HEK293T (cell line): ENCODE data around the gene RNF19B.

Experiments
- BHLHE40 ChIP-seq: fragments of 450-650 bp; IDR thresholded peaks from 2 replicates; pipeline ENCODE4 v1.6.1; 2016; ENCODE audit warnings: mild to moderate bottlenecking, moderate library complexity, borderline replicate concordance
- CTBP1 ChIP-seq: fragments of 450-650 bp; IDR thresholded peaks from 2 replicates; pipeline ENCODE4 v1.6.1; 2016; ENCODE audit warnings: borderline replicate concordance
- ELF4 ChIP-seq: fragments of 450-650 bp; IDR thresholded peaks from 2 replicates; pipeline ENCODE4 v1.6.1; 2017; ENCODE audit warnings: antibody characterized with exemption
- FOXA1 ChIP-seq: fragments of 450-650 bp; IDR thresholded peaks from 2 replicates; pipeline ENCODE4 v1.6.1; 2016; ENCODE audit warnings: mild to moderate bottlenecking
- FOXK2 ChIP-seq: fragments of 450-650 bp; IDR thresholded peaks from 2 replicates; pipeline ENCODE4 v1.6.1; 2016; ENCODE audit warnings: mild to moderate bottlenecking
- L3MBTL2 ChIP-seq: fragments of 450-650 bp; conservative IDR thresholded peaks from 2 replicates; pipeline ENCODE4 v1.6.1; 2016; ENCODE audit warnings: mild to moderate bottlenecking
- LEF1 ChIP-seq: fragments of 450-650 bp; IDR thresholded peaks from 2 replicates; pipeline ENCODE4 v1.6.1; 2017; ENCODE audit warnings: mild to moderate bottlenecking, borderline replicate concordance
- NFRKB ChIP-seq: fragments of 450-650 bp; IDR thresholded peaks from 2 replicates; pipeline ENCODE4 v1.6.1; 2016; ENCODE audit warnings: mild to moderate bottlenecking, moderate library complexity
- PKNOX1 ChIP-seq: fragments of 450-650 bp; IDR thresholded peaks from 2 replicates; pipeline ENCODE4 v1.6.1; 2016
- SP1 ChIP-seq: fragments of 450-650 bp; IDR thresholded peaks from 2 replicates; pipeline ENCODE4 v1.6.1; 2017
- SUZ12 ChIP-seq: fragments of 450-650 bp; IDR thresholded peaks from 2 replicates; pipeline ENCODE4 v1.6.1; 2016; ENCODE audit warnings: mild to moderate bottlenecking
- TARDBP ChIP-seq: fragments of 450-650 bp; IDR thresholded peaks from 2 replicates; pipeline ENCODE4 v1.6.1; 2016
- ZNF384 ChIP-seq: fragments of 450-650 bp; IDR thresholded peaks from 2 replicates; pipeline ENCODE4 v1.6.1; 2016

GRCh38 chr1:32978854-32979253, 14.2 kb upstream of the RNF19B start:
- TF ChIP-seq SUZ12 (no peak), TARDBP (no peak), NFRKB (no peak), BHLHE40 (no peak), ELF4 (no peak), ZNF384 (no peak), SP1 (no peak), LEF1 (no peak), FOXK2 (no peak), CTBP1 (no peak), PKNOX1 (no peak), L3MBTL2 (no peak), FOXA1 (no peak)
